ENCODE measurements around the gene GTPBP1. TPM values are rescaled to one million over a fixed set of nuclear protein-coding genes. Genes with fewer than 3 reads are reported as not detected.

The GTPBP1 gene
- total and polyA plus RNA-seq, 2 of the 13 experiments (the other 11 are each of a cell fraction or from before 2014, with no cell fraction given): 22.3 to 27.0 TPM

DNA sequence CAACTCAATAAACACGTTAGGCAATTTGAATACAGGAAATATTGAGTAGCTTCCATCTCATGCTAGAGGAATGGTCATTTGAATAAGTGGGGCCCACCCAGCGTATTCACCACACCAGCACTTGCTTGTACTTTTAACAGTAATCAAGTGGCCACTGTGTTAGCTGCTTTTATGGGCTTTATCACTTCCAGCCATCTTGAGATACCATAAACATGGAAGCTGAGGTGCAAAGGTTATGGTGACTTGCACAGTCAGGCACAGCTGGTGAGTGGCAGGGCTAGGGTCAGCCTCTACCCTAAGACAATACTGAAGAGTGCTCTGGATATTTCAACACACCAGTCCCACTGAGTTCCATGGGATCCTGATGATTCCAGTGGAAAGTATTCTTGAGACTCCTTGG is 11.7 kb upstream of the GTPBP1 start (continued):
- TF ChIP-seq, protein P1, sequence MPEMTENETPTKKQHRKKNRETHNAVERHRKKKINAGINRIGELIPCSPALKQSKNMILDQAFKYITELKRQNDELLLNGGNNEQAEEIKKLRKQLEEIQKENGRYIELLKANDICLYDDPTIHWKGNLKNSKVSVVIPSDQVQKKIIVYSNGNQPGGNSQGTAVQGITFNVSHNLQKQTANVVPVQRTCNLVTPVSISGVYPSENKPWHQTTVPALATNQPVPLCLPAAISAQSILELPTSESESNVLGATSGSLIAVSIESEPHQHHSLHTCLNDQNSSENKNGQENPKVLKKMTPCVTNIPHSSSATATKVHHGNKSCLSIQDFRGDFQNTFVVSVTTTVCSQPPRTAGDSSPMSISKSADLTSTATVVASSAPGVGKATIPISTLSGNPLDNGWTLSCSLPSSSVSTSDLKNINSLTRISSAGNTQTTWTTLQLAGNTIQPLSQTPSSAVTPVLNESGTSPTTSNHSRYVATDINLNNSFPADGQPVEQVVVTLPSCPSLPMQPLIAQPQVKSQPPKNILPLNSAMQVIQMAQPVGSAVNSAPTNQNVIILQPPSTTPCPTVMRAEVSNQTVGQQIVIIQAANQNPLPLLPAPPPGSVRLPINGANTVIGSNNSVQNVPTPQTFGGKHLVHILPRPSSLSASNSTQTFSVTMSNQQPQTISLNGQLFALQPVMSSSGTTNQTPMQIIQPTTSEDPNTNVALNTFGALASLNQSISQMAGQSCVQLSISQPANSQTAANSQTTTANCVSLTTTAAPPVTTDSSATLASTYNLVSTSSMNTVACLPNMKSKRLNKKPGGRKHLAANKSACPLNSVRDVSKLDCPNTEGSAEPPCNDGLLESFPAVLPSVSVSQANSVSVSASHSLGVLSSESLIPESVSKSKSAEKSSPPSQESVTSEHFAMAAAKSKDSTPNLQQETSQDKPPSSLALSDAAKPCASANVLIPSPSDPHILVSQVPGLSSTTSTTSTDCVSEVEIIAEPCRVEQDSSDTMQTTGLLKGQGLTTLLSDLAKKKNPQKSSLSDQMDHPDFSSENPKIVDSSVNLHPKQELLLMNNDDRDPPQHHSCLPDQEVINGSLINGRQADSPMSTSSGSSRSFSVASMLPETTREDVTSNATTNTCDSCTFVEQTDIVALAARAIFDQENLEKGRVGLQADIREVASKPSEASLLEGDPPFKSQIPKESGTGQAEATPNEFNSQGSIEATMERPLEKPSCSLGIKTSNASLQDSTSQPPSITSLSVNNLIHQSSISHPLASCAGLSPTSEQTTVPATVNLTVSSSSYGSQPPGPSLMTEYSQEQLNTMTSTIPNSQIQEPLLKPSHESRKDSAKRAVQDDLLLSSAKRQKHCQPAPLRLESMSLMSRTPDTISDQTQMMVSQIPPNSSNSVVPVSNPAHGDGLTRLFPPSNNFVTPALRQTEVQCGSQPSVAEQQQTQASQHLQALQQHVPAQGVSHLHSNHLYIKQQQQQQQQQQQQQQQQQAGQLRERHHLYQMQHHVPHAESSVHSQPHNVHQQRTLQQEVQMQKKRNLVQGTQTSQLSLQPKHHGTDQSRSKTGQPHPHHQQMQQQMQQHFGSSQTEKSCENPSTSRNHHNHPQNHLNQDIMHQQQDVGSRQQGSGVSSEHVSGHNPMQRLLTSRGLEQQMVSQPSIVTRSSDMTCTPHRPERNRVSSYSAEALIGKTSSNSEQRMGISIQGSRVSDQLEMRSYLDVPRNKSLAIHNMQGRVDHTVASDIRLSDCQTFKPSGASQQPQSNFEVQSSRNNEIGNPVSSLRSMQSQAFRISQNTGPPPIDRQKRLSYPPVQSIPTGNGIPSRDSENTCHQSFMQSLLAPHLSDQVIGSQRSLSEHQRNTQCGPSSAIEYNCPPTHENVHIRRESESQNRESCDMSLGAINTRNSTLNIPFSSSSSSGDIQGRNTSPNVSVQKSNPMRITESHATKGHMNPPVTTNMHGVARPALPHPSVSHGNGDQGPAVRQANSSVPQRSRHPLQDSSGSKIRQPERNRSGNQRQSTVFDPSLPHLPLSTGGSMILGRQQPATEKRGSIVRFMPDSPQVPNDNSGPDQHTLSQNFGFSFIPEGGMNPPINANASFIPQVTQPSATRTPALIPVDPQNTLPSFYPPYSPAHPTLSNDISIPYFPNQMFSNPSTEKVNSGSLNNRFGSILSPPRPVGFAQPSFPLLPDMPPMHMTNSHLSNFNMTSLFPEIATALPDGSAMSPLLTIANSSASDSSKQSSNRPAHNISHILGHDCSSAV (CRISPR knock-in tag; IDR thresholded peaks at IDR 0.05; ENCODE audit: borderline replicate concordance): no peak
- TF ChIP-seq ZNF33B (CRISPR knock-in tag; IDR thresholded peaks at IDR 0.05) (no peak), JDP2 (CRISPR knock-in tag; IDR thresholded peaks at IDR 0.05; ENCODE audit: borderline replicate concordance) (no peak), U2AF2 (IDR thresholded peaks at IDR 0.05; ENCODE audit: low read depth, low read length) (no peak), ZNF776 (CRISPR knock-in tag; IDR thresholded peaks at IDR 0.05) (no peak), SNAPC5 (CRISPR knock-in tag; IDR thresholded peaks at IDR 0.05; ENCODE audit: borderline replicate concordance) (no peak), RFX3 (CRISPR knock-in tag; IDR thresholded peaks at IDR 0.05) (no peak), ONECUT2 (CRISPR knock-in tag; IDR thresholded peaks at IDR 0.05) (no peak), ZNF326 (CRISPR knock-in tag; IDR thresholded peaks at IDR 0.05; ENCODE audit: borderline replicate concordance) (no peak), SOX13 (IDR thresholded peaks at IDR 0.05) (no peak), SOX13 (CRISPR knock-in tag; conservative IDR thresholded peaks at IDR 0.05 in 1 of 2, IDR thresholded peaks at IDR 0.05 in 1 of 2) (no peak; a peak in 1 of 4 replicates), HDAC2 (CRISPR knock-in tag; IDR thresholded peaks at IDR 0.05) (0 out of 2 replicates have a peak, but pooled peaks have one; percentile 20), ZNF646 (CRISPR knock-in tag; IDR thresholded peaks at IDR 0.05) (no peak), FOXA3 (CRISPR knock-in tag; IDR thresholded peaks at IDR 0.05) (0 out of 2 replicates have a peak, but pooled peaks have one; percentile 20), MBNL3 (CRISPR knock-in tag; conservative IDR thresholded peaks at IDR 0.05) (no peak), ZFP62 (CRISPR knock-in tag; IDR thresholded peaks at IDR 0.05) (no peak), ZFYVE20 (CRISPR knock-in tag; IDR thresholded peaks at IDR 0.05; ENCODE audit: borderline replicate concordance, low read depth) (no peak)
